ENCODE measurements around the gene ADAMTS7. TPM values are rescaled to one million over a fixed set of nuclear protein-coding genes. Genes with fewer than 3 reads are reported as not detected.
"Not testable (repeated sequence)": the region's sequence is repeated elsewhere in the genome, so short reads cannot be mapped to it uniquely, and the experiment has no call there.

Gene ADAMTS7
- total RNA-seq, 1 donor from 2014 or later: 9.1 TPM

DNA sequence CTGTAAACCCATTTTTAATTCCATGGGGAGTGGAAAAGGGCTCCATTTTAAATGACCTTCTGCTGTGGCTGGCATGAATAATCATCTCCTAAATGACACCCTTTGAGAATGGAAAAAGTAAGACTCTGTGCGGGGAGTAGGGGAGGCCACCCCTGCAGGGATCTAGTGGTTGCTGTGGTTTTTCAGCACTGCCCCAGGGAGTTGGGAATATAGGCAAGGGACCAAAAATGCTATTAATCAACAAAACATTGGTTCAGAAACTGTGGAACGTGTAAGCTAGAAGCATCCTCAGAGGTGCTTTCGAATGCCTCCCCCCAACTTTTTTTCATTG, 30.1 kb upstream of the ADAMTS7 start:
- TF ChIP-seq, protein P1, sequence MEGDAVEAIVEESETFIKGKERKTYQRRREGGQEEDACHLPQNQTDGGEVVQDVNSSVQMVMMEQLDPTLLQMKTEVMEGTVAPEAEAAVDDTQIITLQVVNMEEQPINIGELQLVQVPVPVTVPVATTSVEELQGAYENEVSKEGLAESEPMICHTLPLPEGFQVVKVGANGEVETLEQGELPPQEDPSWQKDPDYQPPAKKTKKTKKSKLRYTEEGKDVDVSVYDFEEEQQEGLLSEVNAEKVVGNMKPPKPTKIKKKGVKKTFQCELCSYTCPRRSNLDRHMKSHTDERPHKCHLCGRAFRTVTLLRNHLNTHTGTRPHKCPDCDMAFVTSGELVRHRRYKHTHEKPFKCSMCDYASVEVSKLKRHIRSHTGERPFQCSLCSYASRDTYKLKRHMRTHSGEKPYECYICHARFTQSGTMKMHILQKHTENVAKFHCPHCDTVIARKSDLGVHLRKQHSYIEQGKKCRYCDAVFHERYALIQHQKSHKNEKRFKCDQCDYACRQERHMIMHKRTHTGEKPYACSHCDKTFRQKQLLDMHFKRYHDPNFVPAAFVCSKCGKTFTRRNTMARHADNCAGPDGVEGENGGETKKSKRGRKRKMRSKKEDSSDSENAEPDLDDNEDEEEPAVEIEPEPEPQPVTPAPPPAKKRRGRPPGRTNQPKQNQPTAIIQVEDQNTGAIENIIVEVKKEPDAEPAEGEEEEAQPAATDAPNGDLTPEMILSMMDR (IDR thresholded peaks at IDR 0.05): no peak

DNA sequence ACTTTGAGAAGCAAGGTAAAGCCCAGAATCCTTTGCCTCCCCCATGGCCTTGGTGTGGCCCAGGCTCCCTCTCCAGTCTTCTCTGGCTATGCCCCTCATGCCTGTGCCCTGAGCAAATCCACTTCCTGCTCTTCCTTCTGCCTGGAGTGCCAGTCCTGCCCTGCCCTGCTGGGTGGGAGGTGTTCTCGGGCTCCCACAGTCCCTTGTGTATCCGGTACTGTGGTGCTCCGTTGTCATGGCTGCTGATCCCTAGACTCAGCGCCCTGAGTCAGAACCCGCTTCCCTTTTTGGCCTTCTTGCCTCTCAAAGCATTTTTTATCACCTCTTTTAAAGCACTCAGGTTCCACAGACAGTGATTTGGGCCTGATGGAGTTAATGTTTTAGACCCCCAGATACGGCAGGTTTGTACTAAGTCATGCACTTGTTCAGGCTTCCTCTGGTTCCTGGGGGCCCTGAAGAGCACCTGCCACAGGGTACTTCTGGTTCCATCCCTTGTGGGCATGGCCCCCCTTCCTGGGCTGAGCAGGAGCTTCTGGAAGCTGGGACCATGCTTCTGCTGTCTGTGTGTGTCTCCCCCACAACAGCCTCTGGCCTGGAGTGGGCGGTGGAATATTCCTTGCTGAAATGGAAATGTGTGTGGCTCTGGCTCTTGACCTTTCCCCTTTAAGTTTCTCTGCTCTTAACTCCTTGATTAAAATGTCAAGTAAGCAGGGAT, 29.6 kb upstream of the ADAMTS7 start:
- no peaks in the 10 kb centered on the region for H3K9me3 ChIP-seq
- H3K4me3 ChIP-seq: no peak overlapping the region
- no peak overlapping the region for H3K27ac ChIP-seq
- TF ChIP-seq, protein P1 (IDR thresholded peaks at IDR 0.05): no peak
- no peaks in the 10 kb centered on the region for H3K4me1 ChIP-seq
- H3K27me3 ChIP-seq: no peaks in the 10 kb centered on the region
- ATAC-seq (peak; percentile 66), DNase-seq (peak; percentile 54)
- intact Hi-C loops (cut with DNase I): no loop called here
- no peaks in the 10 kb centered on the region for H3K36me3 ChIP-seq

More for the DNA sequence above, 30.1 kb upstream of the ADAMTS7 start:
- H3K4me1 ChIP-seq: no peaks in the 10 kb centered on the region
- H3K27me3 ChIP-seq: no peaks in the 10 kb centered on the region
- no peak overlapping the region for H3K27ac ChIP-seq
- H3K4me3 ChIP-seq: no peak overlapping the region
- no peak for DNase-seq
- intact Hi-C loops (cut with DNase I): no loop called here
- no peaks in the 10 kb centered on the region for H3K9me3 ChIP-seq
- H3K36me3 ChIP-seq: no peaks in the 10 kb centered on the region
- ATAC-seq: no peak

DNA sequence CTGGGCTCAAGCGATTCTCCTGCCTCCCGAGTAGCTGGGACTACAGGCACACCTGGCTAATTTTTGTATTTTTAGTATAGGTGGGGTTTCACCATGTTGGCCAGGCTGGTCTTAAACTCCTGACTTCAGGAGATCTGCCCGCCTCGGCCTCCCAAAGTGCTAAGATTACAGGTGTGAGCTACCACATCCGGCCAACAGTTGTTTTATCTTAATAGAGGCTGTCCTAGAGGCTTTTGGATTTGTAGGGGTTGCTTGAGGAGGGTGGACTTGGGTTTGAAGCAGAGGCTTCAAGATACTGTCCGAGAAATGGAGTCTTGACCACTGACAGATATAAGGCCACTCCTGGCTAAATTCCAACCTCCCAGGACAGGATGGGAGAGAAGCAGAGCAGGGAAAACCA, 27.9 kb upstream of the ADAMTS7 start:
- H3K4me3 ChIP-seq; intact Hi-C loops (cut with DNase I); H3K4me1 ChIP-seq; H3K9me3 ChIP-seq; H3K27me3 ChIP-seq; H3K27ac ChIP-seq; ATAC-seq; H3K36me3 ChIP-seq; DNase-seq: not testable (repeated sequence)

DNA sequence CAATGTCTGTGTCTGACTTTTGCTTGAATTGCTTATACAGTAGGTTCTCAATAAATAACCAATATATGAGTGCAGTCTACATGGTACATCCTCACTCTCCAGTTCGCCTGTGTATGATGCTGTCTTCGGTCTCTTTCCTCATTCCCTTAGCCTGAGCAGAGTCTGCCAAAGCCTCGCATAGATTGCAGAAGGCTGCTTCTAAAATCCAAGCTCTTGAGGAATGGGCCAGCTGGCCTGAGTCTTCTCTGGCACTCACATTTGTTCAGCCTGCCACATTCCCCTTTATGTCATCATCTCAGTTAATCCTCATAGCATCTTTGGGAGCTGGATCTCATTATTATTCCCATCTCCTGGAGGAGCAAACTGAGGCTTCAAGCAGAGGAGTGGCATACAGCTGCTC, 27.2 kb upstream of the ADAMTS7 start:
- Histone ChIP-seq H3K27me3 (no peaks in the 10 kb centered on the region), H3K9me3 (no peaks in the 10 kb centered on the region), H3K27ac (no peak overlapping the region), H3K4me3 (no peak overlapping the region), H3K36me3 (no peaks in the 10 kb centered on the region), H3K4me1 (no peaks in the 10 kb centered on the region)
- intact Hi-C loops (cut with DNase I): no loop called here
- ATAC-seq: no peak
- TF ChIP-seq, protein P1 (IDR thresholded peaks at IDR 0.05): no peak
- no peak for DNase-seq

DNA sequence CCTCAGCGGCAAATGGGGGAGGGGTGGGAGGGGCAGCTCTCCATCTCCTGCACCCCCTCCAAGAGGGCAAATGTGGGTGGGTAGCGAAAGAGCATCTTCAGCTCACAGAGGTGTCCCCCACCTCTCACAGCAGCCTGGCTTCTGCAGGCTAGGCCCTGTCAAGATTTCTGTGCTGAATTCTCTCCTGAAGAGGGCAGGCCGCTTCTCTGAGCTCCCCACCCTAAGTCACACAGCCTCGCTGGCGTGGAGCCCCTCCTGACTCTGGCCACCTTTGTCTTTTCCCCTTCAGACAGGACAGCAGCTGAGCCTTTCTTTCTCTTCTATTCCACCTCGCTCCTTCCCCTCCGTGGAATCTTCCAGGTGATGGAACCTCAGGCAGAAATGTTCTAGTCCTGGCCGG, 26.3 kb upstream of the ADAMTS7 start:
- Histone ChIP-seq H3K4me3 (no peak overlapping the region), H3K36me3 (no peaks in the 10 kb centered on the region), H3K27me3 (no peaks in the 10 kb centered on the region), H3K27ac (no peak overlapping the region), H3K9me3 (no peaks in the 10 kb centered on the region), H3K4me1 (no peaks in the 10 kb centered on the region)
- DNase-seq (no peak), ATAC-seq (no peak)
- TF ChIP-seq, protein P1 (IDR thresholded peaks at IDR 0.05): no peak
- intact Hi-C loops (cut with DNase I): no loop called here

DNA sequence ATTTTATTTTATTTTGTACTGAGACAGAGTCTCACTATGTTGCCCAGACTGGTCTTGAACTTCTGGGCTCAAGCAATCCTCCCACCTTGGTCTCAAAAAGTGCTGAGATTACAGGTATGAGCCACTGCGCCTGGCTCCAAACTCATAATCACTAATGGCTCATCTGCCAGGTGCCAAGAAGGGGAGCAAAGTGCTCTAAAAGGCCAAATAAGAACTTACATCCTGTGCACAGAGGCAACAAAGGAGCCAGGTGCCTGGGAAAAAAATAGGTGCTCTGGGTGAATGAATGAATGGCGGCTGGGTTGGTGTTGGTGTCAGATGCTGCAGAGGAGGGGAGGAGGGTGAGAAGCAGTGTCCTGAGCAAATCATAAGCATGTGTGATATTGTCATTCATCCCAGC, 25.9 kb upstream of the ADAMTS7 start:
- H3K27me3 ChIP-seq: no peaks in the 10 kb centered on the region
- H3K9me3 ChIP-seq: no peaks in the 10 kb centered on the region
- no peaks in the 10 kb centered on the region for H3K36me3 ChIP-seq
- no peak for ATAC-seq
- intact Hi-C loops (cut with DNase I): no loop called here
- H3K27ac ChIP-seq: no peak overlapping the region
- TF ChIP-seq, protein P1 (IDR thresholded peaks at IDR 0.05): no peak
- no peaks in the 10 kb centered on the region for H3K4me1 ChIP-seq
- DNase-seq: no peak
- no peak overlapping the region for H3K4me3 ChIP-seq

All from upper lobe of right lung (tissue), 1 donor.